ENCODE results near the gene ERC2.
"Not testable (repeated sequence)": the region's sequence is repeated elsewhere in the genome, so short reads cannot be mapped to it uniquely, and the experiment has no call there.

Gene ERC2

GRCh38 chr3:56113231-56113630 is 355.0 kb downstream of the ERC2 start:
- no peak for DNase-seq

DNA sequence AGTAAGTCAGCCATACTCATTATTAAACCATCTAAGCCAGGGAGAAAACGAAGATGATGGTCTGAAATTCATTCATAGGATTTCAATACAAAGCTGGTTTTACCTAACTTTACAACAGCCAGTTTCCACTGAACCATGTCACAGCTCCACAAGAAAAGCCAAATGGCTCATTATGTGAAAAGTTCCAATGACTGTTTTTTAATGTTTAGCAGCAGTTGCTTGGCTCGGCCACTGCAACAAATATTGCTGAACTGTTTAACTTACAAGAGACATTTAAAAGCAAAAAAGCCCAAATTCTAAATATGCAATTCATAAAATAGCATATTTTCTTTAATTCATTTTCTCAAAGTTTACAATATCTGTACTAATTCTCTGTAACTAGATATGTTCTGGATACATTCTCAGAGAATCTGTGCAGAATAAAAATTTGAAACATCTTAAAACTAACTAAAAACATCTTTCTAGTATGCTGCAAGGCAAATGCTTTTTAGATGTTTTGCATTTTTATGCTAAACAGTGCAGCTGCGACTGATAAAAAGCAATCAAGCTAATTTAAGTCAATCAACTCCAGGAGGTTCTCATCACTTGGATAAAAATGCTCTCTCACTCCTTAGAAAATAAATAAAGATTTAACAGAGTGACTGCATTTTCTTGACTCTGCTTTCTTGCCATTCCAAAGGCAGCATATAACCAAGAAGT is 356.5 kb downstream of the ERC2 start:
- no peak for DNase-seq

GRCh38 chr3:56110886-56111285 is 357.4 kb downstream of the ERC2 start:
- DNase-seq = no peak

DNA sequence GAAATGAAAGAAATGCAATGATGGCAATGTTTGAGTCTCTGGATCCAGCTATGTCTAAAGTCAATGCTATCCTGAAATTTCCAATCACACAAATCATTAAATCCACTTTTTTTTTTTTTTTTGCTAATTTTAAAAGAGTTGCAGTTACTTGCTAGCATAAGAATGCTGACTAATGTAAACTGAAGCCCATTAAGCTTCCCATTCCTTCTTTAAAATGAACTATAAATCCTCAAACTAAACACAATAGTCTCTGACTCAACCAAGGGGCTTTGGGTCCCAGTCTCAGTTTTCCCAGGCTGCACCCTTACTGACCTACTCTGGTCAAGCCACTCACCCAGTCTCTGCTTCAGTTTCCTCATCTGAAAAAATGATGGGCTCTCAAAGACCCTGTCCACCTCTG is 361.1 kb downstream of the ERC2 start:
- no peak for DNase-seq

DNA sequence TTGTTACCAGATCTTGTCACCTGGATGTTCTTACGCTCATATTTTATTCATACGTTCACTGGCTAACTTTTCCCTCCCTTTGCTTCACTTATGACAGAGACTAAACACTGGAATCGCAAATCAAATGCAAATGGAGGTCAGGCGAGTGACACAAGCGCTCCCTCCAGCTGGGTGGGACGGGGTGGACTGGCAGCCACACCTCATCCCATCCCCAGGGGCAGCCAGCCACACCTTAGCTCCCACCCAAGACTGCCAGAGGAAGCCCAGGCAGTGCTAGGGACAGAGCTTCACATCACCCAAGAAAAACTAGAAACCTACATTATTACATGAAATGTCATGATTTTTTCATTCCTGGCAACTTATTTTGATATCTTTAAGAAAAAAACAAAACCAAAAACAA is 366.2 kb downstream of the ERC2 start:
- no peak for DNase-seq

- no peak for DNase-seq
Measured at GRCh38 chr3:56101576-56101975, 366.7 kb downstream of the ERC2 start.

DNA sequence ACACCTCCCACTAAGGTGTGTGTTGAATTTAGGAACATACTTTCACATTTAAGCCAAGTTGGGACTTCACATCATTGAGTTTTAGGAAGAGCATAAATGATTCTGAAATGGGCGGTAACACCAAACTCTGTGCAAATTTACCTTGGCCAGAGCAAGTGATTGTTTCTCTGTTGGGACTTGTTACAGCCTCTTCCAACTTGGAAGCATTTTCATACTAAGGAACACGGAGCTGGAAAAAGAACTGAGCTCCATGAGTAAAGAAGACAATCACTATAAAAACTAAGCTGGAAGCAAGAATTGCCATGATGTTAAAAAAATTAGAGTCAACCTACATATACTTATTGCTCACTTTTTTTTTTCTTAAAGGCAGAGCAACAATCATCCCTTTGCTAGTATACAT is 371.3 kb downstream of the ERC2 start:
- no peak for DNase-seq

- DNase-seq = no peak
Measured at GRCh38 chr3:56094170-56094569, 374.1 kb downstream of the ERC2 start.

DNA sequence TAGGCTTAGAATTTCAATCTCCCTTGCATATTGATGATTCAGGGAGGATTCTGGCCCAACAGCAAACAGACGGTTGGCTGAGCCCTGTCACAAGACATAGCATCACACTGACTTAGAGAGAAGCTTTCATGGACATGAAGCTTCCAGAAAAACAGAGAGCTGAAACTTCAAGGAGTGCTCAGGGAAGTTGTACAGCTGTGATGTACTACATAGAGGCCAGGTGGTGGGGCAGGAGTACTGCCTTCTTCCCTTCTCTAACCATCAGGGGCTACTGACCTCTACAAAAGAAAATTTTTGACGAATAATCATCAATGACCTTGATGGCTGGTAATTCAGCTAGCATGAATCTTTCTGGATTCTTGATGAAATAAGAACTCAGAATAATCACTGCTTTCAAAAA is 378.5 kb downstream of the ERC2 start:
- no peak for DNase-seq

DNA sequence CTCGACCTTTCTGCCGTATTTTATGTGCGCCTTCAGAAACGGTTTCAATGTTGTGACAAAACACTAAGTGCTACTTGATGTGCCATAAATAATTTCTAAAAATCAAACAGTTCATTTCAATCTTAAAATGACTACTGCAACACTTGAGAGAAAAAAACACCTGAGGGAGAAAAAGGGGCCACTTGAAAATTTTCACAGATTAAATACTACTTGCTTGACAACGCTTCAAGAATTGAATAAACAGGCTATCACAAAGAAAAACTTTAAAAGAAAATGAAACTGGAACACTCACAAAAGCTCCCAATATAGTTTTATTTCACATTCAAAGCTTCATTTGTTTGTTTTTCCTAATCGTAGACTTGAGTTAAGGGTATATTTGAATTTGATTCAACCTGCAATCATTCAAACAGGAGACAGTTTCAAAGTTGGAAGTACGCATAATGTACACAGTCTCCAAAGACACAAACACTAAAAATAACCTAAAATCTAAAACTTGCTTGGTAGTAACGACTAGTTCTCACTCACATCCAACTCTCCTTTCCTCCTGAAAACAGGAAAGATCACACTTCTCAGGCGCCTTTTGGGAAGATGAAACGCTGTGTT is 380.7 kb downstream of the ERC2 start:
- no peak for DNase-seq

DNA sequence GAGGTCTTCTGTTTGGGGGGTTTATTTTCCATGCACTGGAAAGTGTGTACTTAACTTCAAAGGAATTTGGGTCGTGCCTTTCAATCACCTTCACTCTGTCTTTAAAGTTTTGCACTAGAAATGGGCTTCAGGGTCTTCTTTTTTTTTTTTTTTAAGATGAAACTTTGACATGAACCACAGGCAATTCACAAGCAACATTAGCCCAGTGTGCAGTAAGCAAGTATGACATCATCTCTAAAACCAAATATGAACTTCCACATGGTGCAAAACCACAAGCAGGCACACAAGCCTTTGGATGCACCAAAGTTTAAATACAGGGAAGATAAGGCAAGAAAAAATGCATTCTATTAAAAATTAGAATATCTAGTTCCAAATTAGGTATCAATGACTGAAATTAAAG is 381.9 kb downstream of the ERC2 start:
- no peak for DNase-seq

GRCh38 chr3:56081246-56081645 is 387.0 kb downstream of the ERC2 start:
- no peak for DNase-seq

DNA sequence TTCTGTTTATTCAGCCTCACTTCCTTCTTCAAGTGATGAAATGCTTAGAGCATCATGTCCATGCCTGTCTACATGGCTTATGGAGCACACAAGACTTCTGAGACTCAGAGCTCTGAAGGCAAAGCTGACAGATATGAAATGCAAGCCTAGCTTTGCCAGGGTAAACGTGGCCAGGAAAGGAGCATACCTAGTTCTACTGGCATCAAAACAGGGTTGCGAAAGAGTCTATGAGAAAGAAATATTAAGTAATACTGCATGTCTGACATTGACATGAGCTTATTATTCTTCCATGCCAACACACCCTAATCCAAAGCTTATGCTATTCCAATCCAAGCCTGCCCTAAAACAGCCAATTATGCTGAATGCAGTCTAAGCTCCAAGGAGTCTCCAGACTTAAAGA is 391.5 kb downstream of the ERC2 start:
- no peak for DNase-seq

GRCh38 chr3:56075089-56075488 is 393.2 kb downstream of the ERC2 start:
- DNase-seq = no peak

DNA sequence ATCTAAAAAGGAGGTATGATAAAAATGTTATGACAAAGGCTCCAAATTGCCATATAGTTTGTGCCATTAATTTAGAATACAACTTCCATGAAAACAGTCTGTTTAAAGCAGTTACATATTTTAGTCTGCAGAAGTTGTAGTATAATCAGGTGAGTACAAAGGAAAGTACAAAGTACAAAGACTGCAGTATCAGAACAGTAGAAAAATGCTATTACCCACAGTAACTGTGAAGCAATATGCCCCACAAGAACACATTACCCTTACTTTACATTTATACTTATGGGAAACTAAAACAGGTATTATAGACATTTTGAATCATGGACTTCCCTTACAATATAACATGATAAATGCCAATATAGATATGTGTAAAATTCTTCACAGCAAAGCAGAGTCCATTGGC is 398.5 kb downstream of the ERC2 start:
- DNase-seq = no peak

GRCh38 chr3:56066405-56066804 is 401.9 kb downstream of the ERC2 start:
- not testable (repeated sequence) for DNase-seq

DNA sequence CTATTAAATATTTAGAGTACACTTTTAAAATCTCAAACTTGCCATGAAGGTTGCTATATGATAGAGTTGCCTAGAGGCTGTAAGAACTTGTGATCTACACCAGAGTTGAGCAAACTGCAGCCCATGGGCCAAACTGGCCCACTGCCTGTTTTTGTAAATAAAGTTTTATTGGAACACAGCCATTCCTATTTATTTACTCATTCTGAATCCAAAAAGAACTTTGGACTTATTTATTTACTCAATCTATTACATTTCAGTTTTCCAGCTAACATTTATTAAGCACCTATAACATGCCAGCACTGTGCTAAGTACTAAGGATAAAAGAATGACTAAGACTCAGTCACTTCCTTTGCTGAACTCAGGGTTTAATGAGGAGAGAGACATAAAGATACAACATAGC is 403.6 kb downstream of the ERC2 start:
- DNase-seq = no peak

DNA sequence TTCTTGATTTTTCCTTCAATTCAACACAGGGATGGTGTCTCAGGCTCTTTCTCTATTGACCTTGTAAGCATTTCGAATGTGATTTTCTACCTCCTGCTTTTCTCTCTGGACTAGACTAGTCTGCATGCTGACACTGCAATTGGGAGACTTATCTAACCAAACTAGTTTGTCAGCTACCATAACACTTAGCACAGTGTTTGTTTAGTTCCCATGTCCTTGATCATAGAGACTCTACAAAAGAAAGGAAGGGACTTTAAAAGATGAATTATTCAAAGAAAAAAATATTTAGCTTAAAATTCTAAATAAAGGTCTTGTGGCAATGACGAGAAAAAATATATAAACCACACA is 407.0 kb downstream of the ERC2 start:
- no peak for DNase-seq

DNA sequence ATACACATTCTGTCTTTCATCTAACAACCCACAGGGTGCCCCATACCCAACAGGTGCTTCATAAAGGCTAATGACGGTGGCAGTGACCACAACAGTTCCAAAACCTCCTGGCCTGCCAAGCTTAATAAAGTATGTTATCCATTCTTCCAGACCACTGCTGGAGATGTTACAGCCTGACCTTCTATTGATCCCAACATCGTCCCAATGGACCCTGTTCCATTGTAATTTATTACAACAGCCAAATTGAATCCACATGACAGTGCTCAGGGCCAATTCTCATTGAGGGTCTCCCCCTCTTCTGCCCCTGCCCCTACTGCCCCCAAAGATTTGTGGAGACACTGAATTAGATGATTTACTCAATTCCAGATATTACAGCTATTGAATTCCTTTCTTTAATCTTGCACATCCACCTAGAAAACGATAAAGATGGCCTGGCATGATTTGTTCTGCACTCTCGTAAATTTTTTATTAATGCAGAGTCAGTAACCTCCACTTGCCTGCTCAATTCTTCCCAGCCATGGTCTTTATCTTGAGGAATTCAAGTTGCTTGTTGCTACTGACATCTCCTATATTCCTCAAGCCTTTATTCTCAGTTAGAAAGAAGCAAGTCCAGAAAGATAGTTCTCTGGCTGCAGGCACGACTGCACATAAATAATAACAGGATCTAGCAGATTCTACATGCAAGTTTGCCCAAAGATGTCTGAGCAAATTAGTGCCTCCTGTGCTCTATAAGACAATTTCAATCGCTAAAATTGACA is 407.6 kb downstream of the ERC2 start:
- DNase-seq = no peak

- DNase-seq = no peak
Measured at GRCh38 chr3:56059731-56060130, 408.5 kb downstream of the ERC2 start.

DNA sequence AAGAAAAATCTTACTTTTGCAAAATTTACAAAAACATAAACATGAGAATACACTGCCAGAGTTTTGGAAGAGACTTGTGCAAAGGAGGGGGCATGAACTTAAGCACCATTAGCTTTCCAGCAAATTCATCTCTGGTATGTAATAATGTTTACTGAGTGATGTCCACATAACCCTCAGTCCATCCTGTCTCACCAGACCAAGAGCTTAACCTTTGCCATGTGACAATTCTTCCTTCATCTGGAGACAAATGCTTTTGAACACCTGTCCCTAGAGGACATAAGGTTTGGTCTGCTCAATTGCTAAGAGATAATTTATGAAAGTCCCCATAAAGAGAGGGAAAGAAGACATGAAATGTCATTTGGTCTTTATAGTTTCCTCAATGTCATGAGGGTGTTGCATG is 412.3 kb downstream of the ERC2 start:
- DNase-seq = no peak

DNA sequence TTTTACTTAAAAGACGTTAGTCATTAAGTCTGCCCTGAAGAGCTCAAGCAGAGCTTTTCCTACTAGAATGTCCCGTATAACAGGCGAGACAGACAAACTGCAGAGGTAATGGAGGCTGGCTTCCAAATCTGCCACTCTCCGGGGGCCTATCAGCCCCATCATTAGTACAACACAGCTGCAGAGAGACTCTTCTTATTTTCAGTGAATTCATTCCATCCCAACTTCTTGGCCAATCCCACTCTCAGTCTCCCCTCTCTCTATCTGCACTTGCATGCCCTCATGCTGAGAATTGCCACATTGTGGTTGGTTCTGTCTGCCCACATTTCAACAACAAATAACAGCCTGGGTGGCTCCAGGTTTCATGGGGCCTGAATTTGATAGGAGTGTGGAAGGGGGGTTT is 412.7 kb downstream of the ERC2 start:
- DNase-seq = no peak

DNA sequence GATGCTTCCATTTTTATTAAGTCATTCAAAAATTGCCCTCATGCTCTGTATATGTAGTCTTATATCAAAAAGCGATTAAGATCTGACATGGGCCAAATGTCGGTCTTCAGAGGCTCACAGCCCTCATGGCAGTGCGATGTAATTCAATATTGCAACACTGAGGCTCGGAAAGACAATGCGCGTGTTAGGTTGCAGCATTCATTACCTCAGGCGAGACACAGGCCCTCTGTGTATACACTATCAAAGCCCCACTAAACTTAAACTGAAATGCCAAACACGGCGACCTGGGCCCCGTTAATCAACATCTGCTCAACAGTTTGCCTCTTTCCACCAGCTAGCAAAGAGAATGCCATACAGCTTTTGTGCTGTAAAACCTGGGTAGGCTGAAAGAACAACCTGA is 413.4 kb downstream of the ERC2 start:
- DNase-seq = no peak

- no peak for DNase-seq
Measured at GRCh38 chr3:56053727-56054126, 414.5 kb downstream of the ERC2 start.

DNA sequence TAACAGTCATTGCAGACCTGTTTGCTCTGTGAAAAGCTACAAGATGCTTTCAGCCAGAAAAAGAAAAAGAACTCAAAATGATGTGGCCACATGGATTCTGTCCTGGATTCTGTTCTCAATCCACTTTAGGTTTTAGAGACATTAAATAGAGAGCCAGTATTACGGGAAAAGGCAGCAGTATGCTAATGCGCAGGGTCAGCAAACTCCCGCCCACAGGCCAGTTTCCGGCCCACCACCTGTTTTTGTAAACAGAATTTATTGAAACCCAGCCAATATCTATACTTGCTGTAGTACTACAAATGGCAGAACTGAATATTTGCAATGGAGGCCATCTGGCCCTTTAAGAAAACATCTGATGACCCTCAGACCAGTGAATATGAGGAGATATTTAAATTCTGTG is 416.1 kb downstream of the ERC2 start:
- DNase-seq = no peak
